H1 (cell line): ENCODE results near the gene URAD. TPM values are rescaled to one million over a fixed set of nuclear protein-coding genes. Genes with fewer than 3 reads are reported as not detected.

Source experiments
- CBX8 ChIP-seq: fragments of 300-800, 300-1000 bp; sonication (generic); IDR thresholded peaks from 2 replicates; pipeline ENCODE4 v1.7.1; 2016; ENCODE audit warnings: low read depth, low read length, borderline replicate concordance
- CHD7 ChIP-seq: fragments of 300-600 bp; sonication (generic); IDR thresholded peaks from 2 replicates; pipeline ENCODE4 v1.7.1; 2012; ENCODE audit warnings: low read length, moderate library complexity, mild to moderate bottlenecking, inconsistent platforms; ENCODE audit not compliant: insufficient replicate concordance
- EP300 ChIP-seq, 2 experiments: IDR thresholded peaks; 1 replicate in 1 of 2; 2 replicates in 1 of 2; pipeline ENCODE4 v1.6.1; 2011 to 2012; ENCODE audit warnings: low read depth in 2 of 2, low read length in 2 of 2, mild to moderate bottlenecking in 2 of 2, borderline replicate concordance in 1 of 2, inconsistent platforms in 1 of 2, moderate library complexity in 1 of 2
- EZH2 ChIP-seq: fragments of 200-600 bp; sonication (generic); IDR thresholded peaks from 2 replicates; pipeline ENCODE4 v1.7.1; 2012; ENCODE audit warnings: low read depth, mild to moderate bottlenecking, moderate library complexity, low read length, inconsistent platforms; ENCODE audit not compliant: severe bottlenecking
- POLR2AphosphoS5 ChIP-seq: IDR thresholded peaks from 2 replicates; pipeline ENCODE4 v1.6.1; 2011; ENCODE audit warnings: low read depth, low read length
- RBBP5 ChIP-seq: IDR thresholded peaks from 2 replicates; pipeline ENCODE4 v1.7.1; 2012; ENCODE audit warnings: low read depth, mild to moderate bottlenecking, inconsistent platforms, low read length, moderate library complexity, borderline replicate concordance
- RXRA ChIP-seq: IDR thresholded peaks from 2 replicates; pipeline ENCODE4 v1.6.1; 2011; ENCODE audit warnings: low read depth, mild to moderate bottlenecking, low read length, moderate library complexity; ENCODE audit not compliant: insufficient read depth
- polyA plus RNA-seq, 7 experiments: library from polyadenylated mRNA; depleted of rRNA in 3 of 7; stranded (reverse) in 5 of 7; unstranded in 2 of 7; fragments of >200 nt in 5 of 7; fragments of 200-250 nt in 2 of 7; gene quantifications; 1 replicate in 5 of 7; 2 replicates in 1 of 7; 4 replicates in 1 of 7; pipeline versions ENCODE4 v1.2.1 to v1.2.3, GENCODE V29; 2011 to 2013; ENCODE audit warnings: missing spikeins in 2 of 7, mixed read lengths in 2 of 7
- total RNA-seq: library from RNA; stranded (reverse); fragmentation: NEBNext Ultra II Directional; extraction: Animal tissue kit (Norgen Biotek cat#: 25700); gene quantifications from 2 replicates; pipeline ENCODE4 v1.2.1, GENCODE V29; 2021

Gene URAD
- total and polyA plus RNA-seq, 2 of the 8 experiments (the other 6 are each of a cell fraction or from before 2014, with no cell fraction given), result not detected

GRCh38 chr13:27977476-27978300 lies 10.8 kb downstream of the URAD start (continued):
- TF ChIP-seq CHD7 (no peak), RXRA (no peak), CBX8 (0 out of 2 replicates have a peak, but pooled peaks have one; percentile 59), EP300 (IDR thresholded peaks at IDR 0.05; ENCODE audit: borderline replicate concordance in 1 of 2, low read depth in 2 of 2, low read length in 2 of 2) (peak in 1 of 2 experiments; percentile 50; a peak in 1 of 3 replicates), EZH2 (peak; percentile 100), POLR2AphosphoS5 (no peak), RBBP5 (peak; percentile 47; the same call in 1 of the 2 replicates)
